NCI-H748 (cell line): Measurements from ENCODE around the gene BMP2K.
A peak's percentile ranks its signal among the peaks of the same experiment; 100 is the strongest.

ENCODE experiments used
- DNase-seq: peaks from one replicate; lab custom pipeline; 2025; ENCODE audit not compliant: unreplicated experiment; lab: John Stamatoyannopoulos, UW

Gene BMP2K

GRCh38 chr4:78776079-78776728, at the start of gene BMP2K:
Gene BMP2K, plus strand, starts transcription at chr4:78776350. Its CDS starts 194 bp downstream, at chr4:78776544.
- DNase-seq, result peak; percentile 78

GRCh38 chr4:78726546-78726945, 49.6 kb upstream of the BMP2K start:
- no peak for DNase-seq

- no peak for DNase-seq
These were observed 43.6 kb upstream of the BMP2K start for GRCh38 chr4:78732332-78733104.

GRCh38 chr4:78734441-78735162, 41.5 kb upstream of the BMP2K start:
- no peak for DNase-seq

- no peak for DNase-seq
These were observed 40.5 kb upstream of the BMP2K start for GRCh38 chr4:78735697-78736096.

- DNase-seq, result no peak
These were observed 39.1 kb upstream of the BMP2K start for GRCh38 chr4:78737035-78737434.

GRCh38 chr4:78737973-78738372, 38.2 kb upstream of the BMP2K start:
- DNase-seq, result no peak

GRCh38 chr4:78742300-78742699, 33.9 kb upstream of the BMP2K start:
- DNase-seq, result no peak

- no peak for DNase-seq
These were observed 28.7 kb upstream of the BMP2K start for GRCh38 chr4:78747475-78747922.

GRCh38 chr4:78748381-78748780, 27.8 kb upstream of the BMP2K start:
- no peak for DNase-seq

- DNase-seq, result no peak
These were observed 26.7 kb upstream of the BMP2K start for GRCh38 chr4:78749258-78749971.

- DNase-seq, result peak; percentile 13
These were observed 26.0 kb upstream of the BMP2K start for GRCh38 chr4:78749972-78750727.

- no peak for DNase-seq
These were observed 23.1 kb upstream of the BMP2K start for GRCh38 chr4:78753091-78753490.

- DNase-seq, result no peak
These were observed 21.3 kb upstream of the BMP2K start for GRCh38 chr4:78754872-78755271.

- DNase-seq, result no peak
These were observed 20.0 kb upstream of the BMP2K start for GRCh38 chr4:78756137-78756536.

- no peak for DNase-seq
These were observed 19.4 kb upstream of the BMP2K start for GRCh38 chr4:78756776-78757175.

GRCh38 chr4:78757574-78757973, 18.6 kb upstream of the BMP2K start:
- DNase-seq, result no peak

GRCh38 chr4:78758085-78758484, 18.1 kb upstream of the BMP2K start:
- DNase-seq, result no peak

- no peak for DNase-seq
These were observed 13.6 kb upstream of the BMP2K start for GRCh38 chr4:78762529-78762928.

- peak; percentile 5 for DNase-seq
These were observed 12.9 kb upstream of the BMP2K start for GRCh38 chr4:78763251-78763650.
